ENCODE measurements around the gene ATG9A.

The ATG9A gene

GRCh38 chr2:219175928-219176817 lies 53.3 kb downstream of the ATG9A start:
- no peak for DNase-seq

GRCh38 chr2:219175486-219175885 lies 54.0 kb downstream of the ATG9A start:
- DNase-seq: no peak

GRCh38 chr2:219174801-219175200 lies 54.6 kb downstream of the ATG9A start:
- DNase-seq: no peak

GRCh38 chr2:219174146-219174545 lies 55.3 kb downstream of the ATG9A start:
- DNase-seq: no peak

- no peak for DNase-seq
Observed at GRCh38 chr2:219173176-219173575, 56.3 kb downstream of the ATG9A start.

GRCh38 chr2:219172231-219173154 lies 56.9 kb downstream of the ATG9A start:
- DNase-seq: no peak

- peak; percentile 29 to 45 for DNase-seq
Observed at GRCh38 chr2:219171231-219171651, 58.2 kb downstream of the ATG9A start.

GRCh38 chr2:219169930-219170654 lies 59.3 kb downstream of the ATG9A start, which contains the start of gene SLC23A3:
TSS of gene SLC23A3 (minus strand) at chr2:219170029. CDS start at chr2:219169984, 45 bp downstream.
- no peak for DNase-seq

Data from NCI-H2081 (cell line).